OCI-LY1 (cell line): Measurements from ENCODE around the gene KLHL25.

ENCODE experiments used
- H2AFZ ChIP-seq: fragments of 200-600 bp; sonication (generic), shearing (Covaris generic); 2 replicates; pipeline ENCODE4 v1.6.0; 2014; ENCODE audit warnings: antibody characterized with exemption, mild to moderate bottlenecking, low read length
- H3F3A ChIP-seq: fragments of 200-600 bp; sonication (generic), shearing (Covaris generic); 2 replicates; pipeline ENCODE4 v1.6.0; 2014; ENCODE audit warnings: mild to moderate bottlenecking, antibody characterized with exemption, low read length, moderate library complexity; ENCODE audit not compliant: insufficient read depth
- H3K27ac ChIP-seq: fragments of 200-600 bp; sonication (generic); 2 replicates; pipeline ENCODE4 v1.5.1; 2014; ENCODE audit warnings: low read length, mixed run types, mild to moderate bottlenecking, low read depth; ENCODE audit not compliant: poor library complexity, severe bottlenecking
- H3K27me3 ChIP-seq: fragments of 200-600 bp; sonication (generic); 2 replicates; pipeline ENCODE4 v1.6.0; 2014; ENCODE audit warnings: antibody characterized with exemption, mild to moderate bottlenecking, low read length, moderate library complexity; ENCODE audit not compliant: insufficient read depth
- H3K36me3 ChIP-seq: fragments of 200-600 bp; sonication (generic); 2 replicates; pipeline ENCODE4 v1.6.1; 2014; ENCODE audit warnings: mild to moderate bottlenecking, antibody characterized with exemption, low read length, moderate library complexity, mixed read lengths; ENCODE audit not compliant: insufficient read depth
- H3K4me1 ChIP-seq: fragments of 200-600 bp; sonication (generic); 2 replicates; pipeline ENCODE4 v1.5.1; 2014; ENCODE audit warnings: mild to moderate bottlenecking, low read length, moderate library complexity; ENCODE audit not compliant: insufficient read depth, severe bottlenecking
- H3K4me2 ChIP-seq: fragments of 200-600 bp; sonication (generic), shearing (Covaris generic); 2 replicates; pipeline ENCODE4 v1.6.1; 2014; ENCODE audit warnings: low read length
- H3K4me3 ChIP-seq: fragments of 200-600 bp; sonication (generic); 2 replicates; pipeline ENCODE4 v1.5.1; 2014; ENCODE audit warnings: low read length, low read depth, mild to moderate bottlenecking, mixed read lengths; ENCODE audit not compliant: poor library complexity, severe bottlenecking
- H3K79me2 ChIP-seq: fragments of 200-600 bp; shearing (Covaris generic); 2 replicates; pipeline ENCODE4 v1.6.1; 2016; ENCODE audit warnings: mixed run types, low read length, mixed read lengths; ENCODE audit not compliant: insufficient read depth
- H3K9ac ChIP-seq: fragments of 200-600 bp; sonication (generic), shearing (Covaris generic); 2 replicates; pipeline ENCODE4 v1.6.1; 2014; ENCODE audit warnings: mild to moderate bottlenecking, low read length, mixed read lengths
- H3K9me2 ChIP-seq: fragments of 200-600 bp; sonication (generic), shearing (Covaris generic); 2 replicates; pipeline ENCODE4 v1.6.1; 2014; ENCODE audit warnings: low read depth, mild to moderate bottlenecking, low read length, mixed read lengths
- H3K9me3 ChIP-seq: fragments of 200-600 bp; shearing (Covaris generic); 2 replicates; pipeline ENCODE4 v1.6.1; 2014; ENCODE audit warnings: low read length, mixed read lengths
- H4K20me1 ChIP-seq: fragments of 200-600 bp; sonication (generic), shearing (Covaris generic); 2 replicates; pipeline ENCODE4 v1.6.0; 2016; ENCODE audit warnings: mild to moderate bottlenecking, low read length; ENCODE audit not compliant: insufficient read depth
- EZH2 ChIP-seq: fragments of 200-600 bp; sonication (generic), shearing (Covaris generic); IDR thresholded peaks from 2 replicates; pipeline ENCODE4 v1.8.0; 2017; ENCODE audit warnings: borderline replicate concordance, mixed run types, mild to moderate bottlenecking, antibody characterized with exemption, low read length, moderate library complexity, mixed read lengths
- TF ChIP-seq, protein P1 (sequence below): fragments of 200-600 bp; sonication (generic), shearing (Covaris generic); IDR thresholded peaks from 2 replicates; pipeline ENCODE4 v1.5.1; 2017; ENCODE audit warnings: mild to moderate bottlenecking, antibody characterized with exemption, low read length, moderate library complexity, mixed read lengths

The KLHL25 gene

DNA sequence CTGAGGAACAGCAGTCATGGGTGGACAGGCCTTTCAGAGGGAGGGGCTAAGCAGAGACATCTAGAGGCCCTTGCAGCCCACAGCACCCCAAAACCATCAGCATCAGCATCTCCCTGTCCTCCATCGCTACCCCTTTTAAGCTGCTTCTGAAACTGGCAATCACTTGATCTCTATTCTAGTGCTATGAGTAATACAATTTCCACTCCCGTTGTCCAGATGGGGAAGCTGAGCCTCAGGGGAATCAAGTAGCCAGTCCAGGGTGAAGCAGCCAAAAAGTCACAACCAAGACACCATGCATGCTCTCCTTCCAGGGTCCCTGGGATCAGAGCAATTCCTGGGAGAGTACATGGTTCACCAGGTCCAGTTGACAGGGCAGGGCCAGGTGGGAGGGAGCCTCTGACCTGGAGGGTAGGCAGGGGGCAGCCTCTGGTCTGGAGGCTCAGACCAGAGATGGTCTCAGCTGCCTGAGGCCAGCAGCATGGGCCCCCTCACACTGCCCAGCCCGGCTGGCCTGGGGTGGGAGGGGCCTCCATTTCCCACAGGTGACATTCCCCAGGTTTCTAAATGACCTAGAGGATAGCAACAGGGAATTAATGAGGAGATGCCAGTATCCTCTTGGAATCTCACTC, 30.0 kb downstream of the KLHL25 start:
- Histone ChIP-seq H2AFZ (no peak overlapping the region), H3K4me3 (no peak overlapping the region), H3K9me3 (no peaks in the 10 kb centered on the region), H3K27me3 (no peaks in the 10 kb centered on the region), H3K36me3 (no peaks in the 10 kb centered on the region), H3F3A (no peaks in the 10 kb centered on the region), H3K9me2 (no peaks in the 10 kb centered on the region), H3K79me2 (no peaks in the 10 kb centered on the region), H3K27ac (no peak overlapping the region), H3K9ac (no peak overlapping the region), H4K20me1 (no peaks in the 10 kb centered on the region), H3K4me1 (no peaks in the 10 kb centered on the region), H3K4me2 (no peak overlapping the region)
- TF ChIP-seq EZH2: no peak
- TF ChIP-seq, protein P1, sequence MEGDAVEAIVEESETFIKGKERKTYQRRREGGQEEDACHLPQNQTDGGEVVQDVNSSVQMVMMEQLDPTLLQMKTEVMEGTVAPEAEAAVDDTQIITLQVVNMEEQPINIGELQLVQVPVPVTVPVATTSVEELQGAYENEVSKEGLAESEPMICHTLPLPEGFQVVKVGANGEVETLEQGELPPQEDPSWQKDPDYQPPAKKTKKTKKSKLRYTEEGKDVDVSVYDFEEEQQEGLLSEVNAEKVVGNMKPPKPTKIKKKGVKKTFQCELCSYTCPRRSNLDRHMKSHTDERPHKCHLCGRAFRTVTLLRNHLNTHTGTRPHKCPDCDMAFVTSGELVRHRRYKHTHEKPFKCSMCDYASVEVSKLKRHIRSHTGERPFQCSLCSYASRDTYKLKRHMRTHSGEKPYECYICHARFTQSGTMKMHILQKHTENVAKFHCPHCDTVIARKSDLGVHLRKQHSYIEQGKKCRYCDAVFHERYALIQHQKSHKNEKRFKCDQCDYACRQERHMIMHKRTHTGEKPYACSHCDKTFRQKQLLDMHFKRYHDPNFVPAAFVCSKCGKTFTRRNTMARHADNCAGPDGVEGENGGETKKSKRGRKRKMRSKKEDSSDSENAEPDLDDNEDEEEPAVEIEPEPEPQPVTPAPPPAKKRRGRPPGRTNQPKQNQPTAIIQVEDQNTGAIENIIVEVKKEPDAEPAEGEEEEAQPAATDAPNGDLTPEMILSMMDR: no peak

DNA sequence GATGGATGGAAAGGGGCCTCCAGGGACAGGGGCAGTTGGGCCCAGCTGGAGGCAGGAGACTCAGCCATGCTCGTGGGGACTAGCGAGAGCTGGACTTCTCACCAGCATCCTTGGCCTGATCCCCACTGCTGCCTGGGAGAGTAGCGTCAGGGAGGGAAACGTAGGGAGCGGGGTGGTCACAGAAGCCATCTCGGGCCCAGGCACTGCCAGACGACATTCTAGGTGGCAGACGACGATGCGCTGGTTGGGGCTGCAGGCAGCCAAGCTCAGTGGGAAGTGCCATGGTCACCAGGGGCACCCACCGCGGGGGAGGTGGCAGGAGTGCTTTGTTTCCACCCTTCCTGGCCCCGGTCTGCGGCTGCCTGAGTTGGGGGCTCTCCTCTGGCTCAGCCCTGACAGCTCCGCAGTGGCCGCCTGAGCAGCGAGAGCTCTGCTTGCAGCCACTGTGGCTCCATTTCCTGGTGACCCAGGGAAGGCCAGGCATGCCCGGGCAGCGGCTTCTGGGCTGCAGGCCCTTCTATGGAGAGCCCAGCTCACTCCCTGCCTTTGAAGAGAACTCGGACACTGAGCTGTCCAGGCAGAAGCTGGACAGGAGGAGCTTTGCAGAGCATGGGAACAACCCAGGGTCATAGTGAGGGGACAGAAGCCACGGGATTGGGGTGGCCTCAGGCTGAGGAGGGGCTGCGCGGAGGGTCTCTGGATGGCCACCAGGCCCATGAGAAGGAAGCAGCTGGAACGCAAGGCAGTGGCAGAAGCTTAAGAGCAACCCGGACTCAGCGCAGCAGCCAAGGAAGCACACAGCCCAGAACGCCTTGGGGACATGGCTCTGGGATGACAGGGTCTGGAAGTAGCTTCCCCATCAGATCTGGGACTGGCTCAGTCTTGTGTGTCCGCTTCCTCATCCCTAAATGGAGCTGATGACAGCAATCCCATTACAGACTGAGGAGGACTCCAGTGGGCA, 30.8 kb downstream of the KLHL25 start:
- Histone ChIP-seq H3K27me3 (no peaks in the 10 kb centered on the region), H4K20me1 (no peaks in the 10 kb centered on the region), H3K9me2 (no peaks in the 10 kb centered on the region), H2AFZ (no peak overlapping the region), H3K9ac (no peak overlapping the region), H3K9me3 (no peaks in the 10 kb centered on the region), H3K4me3 (no peak overlapping the region), H3K36me3 (no peaks in the 10 kb centered on the region), H3F3A (no peaks in the 10 kb centered on the region), H3K27ac (no peak overlapping the region), H3K4me1 (no peaks in the 10 kb centered on the region), H3K79me2 (no peaks in the 10 kb centered on the region), H3K4me2 (no peak overlapping the region)
- TF ChIP-seq, protein P1: no peak
- no peak for TF ChIP-seq EZH2

DNA sequence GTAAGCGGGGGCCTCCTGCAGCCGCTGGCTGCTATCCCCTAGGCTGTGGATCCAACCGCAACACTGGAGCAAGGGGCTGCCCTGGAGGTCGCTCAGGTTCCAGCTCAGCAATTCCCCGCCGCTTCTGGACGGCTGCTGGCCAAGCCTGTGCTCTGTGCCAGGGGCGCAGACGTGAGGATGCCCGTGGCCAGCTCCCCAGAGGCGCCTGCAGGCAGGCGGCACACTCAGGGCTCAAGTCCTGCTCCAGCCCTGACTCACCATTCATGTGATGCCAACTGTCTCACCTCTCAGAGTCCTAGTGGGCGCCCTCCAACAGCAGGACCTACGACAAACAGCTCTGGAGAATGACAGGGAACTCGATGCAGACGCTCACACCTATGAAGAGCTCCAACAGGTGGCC, 31.6 kb downstream of the KLHL25 start:
- H3F3A ChIP-seq: no peaks in the 10 kb centered on the region
- no peak overlapping the region for H3K27ac ChIP-seq
- TF ChIP-seq EZH2: no peak
- TF ChIP-seq, protein P1: no peak
- no peak overlapping the region for H3K4me3 ChIP-seq
- no peak overlapping the region for H2AFZ ChIP-seq
- H3K9ac ChIP-seq: no peak overlapping the region
- H3K9me3 ChIP-seq: no peaks in the 10 kb centered on the region
- no peaks in the 10 kb centered on the region for H3K36me3 ChIP-seq
- H3K79me2 ChIP-seq: no peaks in the 10 kb centered on the region
- H3K9me2 ChIP-seq: no peaks in the 10 kb centered on the region
- H3K4me1 ChIP-seq: no peaks in the 10 kb centered on the region
- no peaks in the 10 kb centered on the region for H4K20me1 ChIP-seq
- H3K4me2 ChIP-seq: no peak overlapping the region
- no peaks in the 10 kb centered on the region for H3K27me3 ChIP-seq
